Measurements from ENCODE around the gene CEACAM20.
A peak's percentile ranks its signal among the peaks of the same experiment; 100 is the strongest.
"Not testable (repeated sequence)": the region's sequence is repeated elsewhere in the genome, so short reads cannot be mapped to it uniquely, and the experiment has no call there.

Gene CEACAM20

GRCh38 chr19:44476559-44477408, 52.7 kb downstream of the CEACAM20 start:
- peak; percentile 14 for DNase-seq (ENCODE audit: low spot score)

GRCh38 chr19:44468730-44469129, 60.7 kb downstream of the CEACAM20 start:
- not testable (repeated sequence) for DNase-seq (ENCODE audit: low spot score)

- not testable (repeated sequence) for DNase-seq (ENCODE audit: low spot score)
Measured at GRCh38 chr19:44462600-44463286, 66.7 kb downstream of the CEACAM20 start.

All from cerebellar cortex (tissue), 1 donor.